Tibial artery (tissue), 4 donors: ENCODE results near the gene SCRN3.

Experiments used
- DNase-seq, 2 donors: peaks; one replicate each; pipeline ENCODE4 v3.0.0-alpha.2; 2019
- H3K27ac ChIP-seq, 2 donors: fragments of 200-600 bp; sonication (generic) in 1 of 2; 1 replicate in 1 of 2; 2 replicates in 1 of 2; pipeline ENCODE4 v1.5.1; 2018 to 2019; ENCODE audit warnings: mild to moderate bottlenecking in 1 of 2
- H3K27me3 ChIP-seq, 2 donors: fragments of 200-600 bp; sonication (generic) in 1 of 2; one replicate each; pipeline versions ENCODE4 v1.5.1 to v1.6.0; 2016 to 2019
- H3K36me3 ChIP-seq, 3 donors: fragments of 200-600 bp; sonication (generic) in 2 of 3; one replicate each; pipeline ENCODE4 v1.5.1; 2016 to 2019; ENCODE audit warnings: mild to moderate bottlenecking in 2 of 3
- H3K4me1 ChIP-seq, 4 donors: fragments of 200-600 bp; sonication (generic) in 2 of 4; 1 replicate in 3 of 4; 2 replicates in 1 of 4; pipeline ENCODE4 v1.5.1; 2016 to 2019
- H3K4me3 ChIP-seq, 2 donors: fragments of 200-600 bp; sonication (generic) in 1 of 2; 1 replicate in 1 of 2; 2 replicates in 1 of 2; pipeline ENCODE4 v1.5.1; 2018 to 2019; ENCODE audit warnings: mild to moderate bottlenecking in 2 of 2
- H3K9me3 ChIP-seq, 3 donors: fragments of 200-600 bp; sonication (generic) in 1 of 3; one replicate each; pipeline ENCODE4 v1.5.1; 2016 to 2019
- intact Hi-C: fragments of 100-400 bp; cut with DNase I; formaldehyde crosslinking; loops from one replicate; pipeline ENCODE4 v1.15.0; 2023; ENCODE audit warnings: low total_unique reads
- TF ChIP-seq, protein P1 (sequence below), 2 experiments: fragments of 200-600 bp in 1 of 2; fragments of 450-650 bp in 1 of 2; IDR thresholded peaks; one replicate each; pipeline ENCODE4 v1.5.1; 2017 to 2019; ENCODE audit warnings: antibody characterized with exemption in 2 of 2, mild to moderate bottlenecking in 1 of 2, moderate library complexity in 1 of 2

Gene SCRN3

DNA sequence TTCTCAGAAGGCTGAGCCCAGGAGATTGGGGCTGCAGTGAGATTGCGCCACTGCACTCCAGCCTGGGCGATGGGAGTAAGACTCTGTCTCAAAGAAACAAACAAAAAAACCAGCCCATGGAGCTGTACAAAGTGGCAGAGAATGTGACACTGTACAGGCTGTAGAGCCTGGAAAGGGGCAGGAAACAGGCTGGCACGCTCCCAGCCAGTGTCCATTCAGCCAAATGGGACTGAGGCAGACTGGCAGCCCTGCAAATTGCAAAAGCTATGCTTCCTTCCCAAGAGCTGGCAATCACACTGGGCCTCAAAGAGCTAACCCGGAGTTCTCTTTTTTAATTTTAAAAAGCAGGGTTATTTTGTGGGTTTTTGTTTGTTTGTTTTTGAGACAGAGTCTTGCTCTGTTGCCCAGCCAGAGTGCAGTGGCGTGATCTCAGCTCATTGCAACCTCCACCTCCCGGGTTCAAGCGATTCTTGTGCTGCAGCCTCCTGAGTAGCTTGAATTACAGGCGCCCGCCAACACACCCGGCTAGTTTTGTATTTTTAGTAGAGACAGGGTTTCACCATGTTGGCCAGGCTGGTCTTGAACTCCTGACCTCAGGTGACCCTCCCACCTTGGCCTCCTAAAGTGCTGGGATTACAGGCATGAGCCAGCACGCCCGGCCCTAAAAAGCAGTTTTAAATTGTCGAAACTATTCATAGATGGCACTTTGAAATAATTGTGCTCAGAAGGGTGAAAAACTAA, 42.8 kb downstream of the SCRN3 start:
- DNase-seq = peak; percentile 46 to 84
- H3K27me3 ChIP-seq = no peaks in the 10 kb centered on the region
- peaks cover 0 to 29% (median 11%) of the 10 kb centered on the region in 4 donors for H3K4me1 ChIP-seq
- H3K36me3 ChIP-seq = peaks cover 0 to 16% (median 0%) of the 10 kb centered on the region in 3 donors
- intact Hi-C loops = no loop called here
- TF ChIP-seq, protein P1, sequence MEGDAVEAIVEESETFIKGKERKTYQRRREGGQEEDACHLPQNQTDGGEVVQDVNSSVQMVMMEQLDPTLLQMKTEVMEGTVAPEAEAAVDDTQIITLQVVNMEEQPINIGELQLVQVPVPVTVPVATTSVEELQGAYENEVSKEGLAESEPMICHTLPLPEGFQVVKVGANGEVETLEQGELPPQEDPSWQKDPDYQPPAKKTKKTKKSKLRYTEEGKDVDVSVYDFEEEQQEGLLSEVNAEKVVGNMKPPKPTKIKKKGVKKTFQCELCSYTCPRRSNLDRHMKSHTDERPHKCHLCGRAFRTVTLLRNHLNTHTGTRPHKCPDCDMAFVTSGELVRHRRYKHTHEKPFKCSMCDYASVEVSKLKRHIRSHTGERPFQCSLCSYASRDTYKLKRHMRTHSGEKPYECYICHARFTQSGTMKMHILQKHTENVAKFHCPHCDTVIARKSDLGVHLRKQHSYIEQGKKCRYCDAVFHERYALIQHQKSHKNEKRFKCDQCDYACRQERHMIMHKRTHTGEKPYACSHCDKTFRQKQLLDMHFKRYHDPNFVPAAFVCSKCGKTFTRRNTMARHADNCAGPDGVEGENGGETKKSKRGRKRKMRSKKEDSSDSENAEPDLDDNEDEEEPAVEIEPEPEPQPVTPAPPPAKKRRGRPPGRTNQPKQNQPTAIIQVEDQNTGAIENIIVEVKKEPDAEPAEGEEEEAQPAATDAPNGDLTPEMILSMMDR (IDR thresholded peaks at IDR 0.05) = no peak
- H3K27ac ChIP-seq = peak overlapping the region; percentile 38 to 57
- no peaks in the 10 kb centered on the region for H3K9me3 ChIP-seq
- no peak overlapping the region for H3K4me3 ChIP-seq

DNA sequence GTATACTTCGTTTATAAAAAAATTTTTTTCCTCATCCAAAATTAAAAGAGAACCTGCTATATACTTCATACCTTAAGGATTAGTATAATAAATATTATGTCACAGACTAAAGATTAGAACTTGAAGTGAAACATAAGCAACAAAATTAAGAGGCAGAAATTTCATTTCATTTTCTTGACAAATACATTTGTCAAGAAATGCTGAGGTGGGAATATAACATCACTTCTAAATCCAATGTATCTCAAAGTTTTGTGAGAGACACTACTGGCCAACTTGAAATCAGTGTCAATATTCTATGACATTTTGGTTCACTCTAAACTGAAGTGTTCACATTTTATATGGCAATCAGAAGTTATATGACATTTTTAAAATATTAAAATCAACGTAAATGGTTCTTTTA, 43.8 kb downstream of the SCRN3 start:
- Histone ChIP-seq H3K27me3 (no peaks in the 10 kb centered on the region), H3K4me1 (peaks cover 0 to 31% (median 11%) of the 10 kb centered on the region in 4 donors), H3K9me3 (no peaks in the 10 kb centered on the region), H3K27ac (no peak overlapping the region), H3K36me3 (peaks cover 0 to 13% (median 0%) of the 10 kb centered on the region in 3 donors), H3K4me3 (no peak overlapping the region)
- intact Hi-C loops = no loop called here
- DNase-seq = no peak
- TF ChIP-seq, protein P1 (IDR thresholded peaks at IDR 0.05) = no peak

DNA sequence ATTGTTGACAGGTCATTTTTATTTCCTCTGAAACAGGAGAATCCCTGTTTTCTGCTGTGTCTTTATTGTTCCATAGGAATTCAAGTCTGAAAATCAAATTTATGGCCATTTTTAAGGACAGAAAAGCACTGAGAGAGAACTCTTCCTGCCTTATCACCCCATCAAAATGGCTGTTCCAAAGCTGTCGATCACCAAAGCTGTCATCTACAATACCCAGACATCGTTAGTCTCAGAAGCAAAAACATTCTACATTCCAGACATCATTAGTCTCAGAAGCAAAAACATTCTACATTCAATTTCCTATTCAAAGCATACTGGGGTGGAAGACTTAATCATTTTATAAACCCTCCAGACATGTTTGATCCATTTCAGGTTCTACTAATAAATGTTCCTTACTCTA, 44.4 kb downstream of the SCRN3 start:
- TF ChIP-seq, protein P1 (IDR thresholded peaks at IDR 0.05) = no peak
- Histone ChIP-seq H3K27ac (no peak overlapping the region), H3K4me1 (peaks cover 0 to 35% (median 13%) of the 10 kb centered on the region in 4 donors), H3K27me3 (no peaks in the 10 kb centered on the region), H3K4me3 (no peak overlapping the region), H3K9me3 (no peaks in the 10 kb centered on the region), H3K36me3 (peaks cover 0 to 13% (median 0%) of the 10 kb centered on the region in 3 donors)
- intact Hi-C loops = no loop called here
- no peak for DNase-seq

DNA sequence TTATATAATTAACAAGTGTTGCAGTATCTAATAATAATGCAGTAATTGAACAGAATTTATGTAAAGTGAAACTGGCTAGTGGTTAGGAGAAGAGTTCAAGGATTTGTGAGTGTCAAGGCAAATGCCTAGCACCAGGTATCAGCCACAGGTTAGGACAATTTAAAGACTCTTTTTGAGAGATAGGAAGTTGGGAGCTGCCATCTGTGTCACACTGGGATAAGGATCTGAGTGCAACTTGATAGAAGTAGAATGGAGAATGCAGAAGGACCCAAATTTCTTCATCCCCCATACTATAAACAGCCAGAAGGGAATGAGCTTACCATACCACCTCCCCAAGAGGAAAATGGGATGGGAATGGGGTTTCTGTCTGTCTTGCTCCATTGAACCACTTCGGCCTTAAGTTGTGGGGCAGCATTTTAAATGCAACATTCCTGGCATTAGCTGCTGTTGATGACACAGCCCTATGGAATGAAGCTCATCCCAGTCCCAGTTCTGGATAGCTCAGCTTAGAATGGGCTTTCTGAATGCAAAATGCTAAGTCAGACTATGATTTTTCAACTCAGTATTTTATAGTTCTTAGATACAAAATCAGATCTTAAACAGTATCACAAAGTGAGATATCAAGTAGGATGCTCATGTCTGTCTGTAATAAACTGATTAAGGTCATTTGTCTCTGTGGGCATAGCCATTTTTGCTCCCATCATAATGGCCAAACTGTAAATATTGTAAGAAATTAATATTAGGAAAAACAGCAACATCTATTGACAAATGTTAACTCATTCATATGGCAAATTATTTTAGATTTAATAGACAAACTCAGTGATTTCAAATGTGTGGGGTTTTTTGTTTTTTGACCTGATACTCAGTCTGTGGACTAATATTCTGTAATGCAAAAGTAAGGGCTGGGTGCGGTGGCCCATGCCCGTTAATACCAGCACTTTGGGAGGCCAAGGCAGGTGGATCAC, 47.3 kb downstream of the SCRN3 start:
- intact Hi-C loops = no loop called here
- peaks cover 0 to 5% (median 4%) of the 10 kb centered on the region in 3 donors for H3K36me3 ChIP-seq

DNA sequence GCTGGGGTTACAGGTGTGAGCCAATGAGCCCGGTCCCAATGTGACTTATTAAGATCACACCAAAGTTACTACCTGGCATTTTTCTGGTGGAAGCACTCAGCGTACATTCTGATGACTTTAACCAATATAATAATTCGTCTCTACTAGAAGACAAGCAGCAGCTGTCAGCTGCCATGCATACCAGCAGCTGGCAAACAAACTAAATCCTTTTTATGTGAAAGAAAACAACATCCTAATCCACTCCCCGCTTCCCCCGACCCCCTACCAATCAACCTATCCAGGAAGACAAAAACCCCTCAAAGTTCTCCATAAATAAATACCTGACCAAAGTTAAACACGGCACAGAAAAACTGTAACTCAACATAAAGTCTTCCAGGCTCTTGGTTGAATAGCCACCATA, 49.2 kb downstream of the SCRN3 start:
- Histone ChIP-seq H3K9me3 (no peaks in the 10 kb centered on the region), H3K27me3 (no peaks in the 10 kb centered on the region), H3K36me3 (peaks cover 0 to 14% (median 10%) of the 10 kb centered on the region in 3 donors), H3K4me3 (no peak overlapping the region), H3K4me1 (peaks cover 0 to 24% (median 9%) of the 10 kb centered on the region in 4 donors), H3K27ac (peak overlapping the region in 1 of 2 donors; percentile 8)
- DNase-seq = no peak
- intact Hi-C loops = no loop called here
- TF ChIP-seq, protein P1 (IDR thresholded peaks at IDR 0.05) = no peak

More for the DNA sequence above, 47.3 kb downstream of the SCRN3 start:
- TF ChIP-seq, protein P1 (IDR thresholded peaks at IDR 0.05) = no peak
- Histone ChIP-seq H3K27me3 (no peaks in the 10 kb centered on the region), H3K4me1 (peaks cover 0 to 36% (median 15%) of the 10 kb centered on the region in 4 donors), H3K9me3 (no peaks in the 10 kb centered on the region), H3K4me3 (no peak overlapping the region), H3K27ac (no peak overlapping the region)
- DNase-seq = no peak
